HepG2 (cell line): Measurements from ENCODE around the gene RNU2-63P. TPM values are rescaled to one million over a fixed set of nuclear protein-coding genes. Genes with fewer than 3 reads are reported as not detected.

Source experiments
- ARHGAP35 ChIP-seq: sonication (generic); formaldehyde crosslinking; IDR thresholded peaks from 2 replicates; pipeline ENCODE4 v1.9.0; 2022; ENCODE audit warnings: mild to moderate bottlenecking, inconsistent platforms, moderate library complexity, missing genetic modification reagents, borderline replicate concordance
- BCL6 ChIP-seq: IDR thresholded peaks from 2 replicates; pipeline ENCODE4 v1.6.1; 2016; ENCODE audit warnings: missing genetic modification reagents, missing compliant biosample characterization
- EHMT2 ChIP-seq: fragments of 200-600 bp; sonication (generic); IDR thresholded peaks from 2 replicates; pipeline ENCODE4 v1.7.0; 2017; ENCODE audit warnings: antibody characterized with exemption, low read depth, low read length, borderline replicate concordance
- EP300 ChIP-seq, 3 experiments: sonication (generic) in 1 of 3; formaldehyde crosslinking in 1 of 3; IDR thresholded peaks; 2 replicates each; pipeline versions ENCODE4 v1.5.1 to v1.6.1; 2011 to 2020; ENCODE audit warnings: low read depth in 2 of 3, low read length in 2 of 3, borderline replicate concordance in 1 of 3, improper control_type of control experiment in 1 of 3, mild to moderate bottlenecking in 1 of 3, missing genetic modification reagents in 1 of 3, moderate library complexity in 1 of 3
- FOXK1 ChIP-seq: sonication (generic); formaldehyde crosslinking; IDR thresholded peaks from 2 replicates; pipeline ENCODE4 v1.4.0; 2020; ENCODE audit warnings: low read depth, missing genetic modification reagents, borderline replicate concordance
- MAFG ChIP-seq: sonication (generic); formaldehyde crosslinking; IDR thresholded peaks from 2 replicates; pipeline ENCODE4 v1.5.1; 2020; ENCODE audit warnings: mild to moderate bottlenecking, missing genetic modification reagents
- NCOA2 ChIP-seq: sonication (generic); formaldehyde crosslinking; IDR thresholded peaks from 2 replicates; pipeline ENCODE4 v1.8.0; 2022; ENCODE audit warnings: inconsistent platforms
- NFATC3 ChIP-seq: sonication (generic); formaldehyde crosslinking; IDR thresholded peaks from 2 replicates; pipeline ENCODE4 v1.5.1; 2020; ENCODE audit warnings: mild to moderate bottlenecking, missing genetic modification reagents
- RAD21 ChIP-seq: fragments of 450-650 bp; formaldehyde crosslinking; IDR thresholded peaks from 2 replicates; pipeline ENCODE4 v1.5.0; 2020; ENCODE audit warnings: mild to moderate bottlenecking
- RBM22 ChIP-seq: fragments of 200-400 bp; formaldehyde crosslinking; optimal IDR thresholded peaks from 2 replicates; pipeline ENCODE3; 2017; ENCODE audit warnings: mild to moderate bottlenecking, low read length, moderate library complexity
- SP1 ChIP-seq, 2 experiments: fragments of 450-650 bp in 1 of 2; sonication (generic) in 1 of 2; formaldehyde crosslinking in 1 of 2; IDR thresholded peaks; 2 replicates each; pipeline versions ENCODE4 v1.4.0 to v1.6.1; 2016 to 2020; ENCODE audit warnings: missing genetic modification reagents in 1 of 2
- TCF7 ChIP-seq: sonication (generic); IDR thresholded peaks from 2 replicates; pipeline ENCODE4 v1.6.1; 2016; ENCODE audit warnings: antibody characterized with exemption, low read depth
- YY1 ChIP-seq: IDR thresholded peaks from 2 replicates; pipeline ENCODE4 v1.6.1; 2011; ENCODE audit warnings: low read length, low read depth, moderate library complexity, mild to moderate bottlenecking; ENCODE audit not compliant: insufficient read depth, insufficient replicate concordance
- ZBTB7A ChIP-seq: sonication (generic); formaldehyde crosslinking; IDR thresholded peaks from 2 replicates; pipeline ENCODE4 v1.8.0; 2022; ENCODE audit warnings: mild to moderate bottlenecking, missing genetic modification reagents
- ZFP82 ChIP-seq: sonication (generic); formaldehyde crosslinking; IDR thresholded peaks from 2 replicates; pipeline ENCODE4 v1.5.1; 2020; ENCODE audit warnings: mild to moderate bottlenecking, missing genetic modification reagents, borderline replicate concordance
- ZNF251 ChIP-seq: sonication (generic); formaldehyde crosslinking; IDR thresholded peaks from 2 replicates; pipeline ENCODE4 v1.9.0; 2021; ENCODE audit warnings: mild to moderate bottlenecking, missing genetic modification reagents
- ZNF260 ChIP-seq: sonication (generic); formaldehyde crosslinking; IDR thresholded peaks from 2 replicates; pipeline ENCODE4 v1.4.0; 2020; ENCODE audit warnings: missing genetic modification reagents, low read depth, mild to moderate bottlenecking, borderline replicate concordance
- ZNF30 ChIP-seq: sonication (generic); formaldehyde crosslinking; IDR thresholded peaks from 2 replicates; pipeline ENCODE4 v1.5.0; 2020; ENCODE audit warnings: mild to moderate bottlenecking, missing genetic modification reagents
- ZNF512B ChIP-seq: sonication (generic); formaldehyde crosslinking; IDR thresholded peaks from 2 replicates; pipeline ENCODE4 v1.5.1; 2020; ENCODE audit warnings: missing genetic modification reagents, mild to moderate bottlenecking, borderline replicate concordance
- ZNF614 ChIP-seq: IDR thresholded peaks from 2 replicates; pipeline ENCODE4 v1.6.1; 2018; ENCODE audit warnings: missing biosample characterization, missing genetic modification reagents, inconsistent platforms, borderline replicate concordance
- ZNF75D ChIP-seq: sonication (generic); formaldehyde crosslinking; IDR thresholded peaks from 2 replicates; pipeline ENCODE4 v1.8.1; 2023; ENCODE audit warnings: missing genetic modification reagents, mild to moderate bottlenecking, borderline replicate concordance
- ZSCAN25 ChIP-seq: sonication (generic); formaldehyde crosslinking; IDR thresholded peaks from 2 replicates; pipeline ENCODE4 v1.8.0; 2022; ENCODE audit warnings: mild to moderate bottlenecking, missing genetic modification reagents
- polyA plus RNA-seq, 8 experiments: library from polyadenylated mRNA; depleted of rRNA in 3 of 8; stranded (reverse) in 7 of 8; unstranded in 1 of 8; fragments of >200 nt; fragmentation: Illumina TruSeq in 4 of 8; extraction: Trizol in 4 of 8; gene quantifications; 2 replicates each; pipeline versions ENCODE4 v1.2.1 to v1.2.3, GENCODE V29; 2011 to 2016; ENCODE audit warnings: low read depth in 4 of 8, missing spikeins in 1 of 8, mixed read lengths in 1 of 8; ENCODE audit not compliant: insufficient read depth in 1 of 8
- total RNA-seq, 5 experiments: library from RNA; depleted of rRNA; stranded (reverse); fragments of >200 nt; fragmentation: Illumina TruSeq; extraction: Trizol; gene quantifications; 2 replicates each; pipeline ENCODE4 v1.2.3, GENCODE V29; 2016; ENCODE audit warnings: low read depth in 1 of 5
- TF ChIP-seq, protein P1 (sequence below): sonication (generic); formaldehyde crosslinking; IDR thresholded peaks from 2 replicates; pipeline ENCODE4 v1.4.0; 2020; ENCODE audit warnings: mild to moderate bottlenecking, missing genetic modification reagents
- TF ChIP-seq, protein P2 (sequence below): sonication (generic); formaldehyde crosslinking; IDR thresholded peaks from 2 replicates; pipeline ENCODE4 v1.5.1; 2020; ENCODE audit warnings: mild to moderate bottlenecking, moderate library complexity, missing genetic modification reagents

The RNU2-63P gene
- total and polyA plus RNA-seq, 2 of the 13 experiments (the other 11 are each of a cell fraction or from before 2014, with no cell fraction given) = 6.8 TPM; not detected in 1

- TF ChIP-seq RBM22 (no peak), ZNF260 (CRISPR knock-in tag) (no peak), YY1 (peak; percentile 93), TCF7 (no peak), FOXK1 (CRISPR knock-in tag) (0 out of 2 replicates have a peak, but pooled peaks have one; percentile 44), BCL6 (CRISPR knock-in tag) (peak; percentile 51), SP1 (IDR thresholded peaks at IDR 0.05) (no peak), SP1 (CRISPR knock-in tag; IDR thresholded peaks at IDR 0.05) (peak; percentile 14), NFATC3 (CRISPR knock-in tag) (0 out of 2 replicates have a peak, but pooled peaks have one; percentile 61), ZNF30 (no peak; the same call in 1 of the 2 replicates), RAD21 (peak; percentile 80), MAFG (CRISPR knock-in tag) (no peak), ZNF614 (CRISPR knock-in tag) (peak; percentile 32; the same call in 1 of the 2 replicates), ZNF75D (CRISPR knock-in tag) (0 out of 2 replicates have a peak, but pooled peaks have one; percentile 64), EHMT2 (peak; percentile 24; the same call in 1 of the 2 replicates), ZNF512B (CRISPR knock-in tag) (no peak), ARHGAP35 (CRISPR knock-in tag) (no peak), ZNF251 (CRISPR knock-in tag) (peak; percentile 44; the same call in 1 of the 2 replicates), NCOA2 (CRISPR knock-in tag) (peak; percentile 15), ZFP82 (CRISPR knock-in tag) (peak; percentile 97; the same call in 1 of the 2 replicates), ZSCAN25 (peak; percentile 71; the same call in 1 of the 2 replicates), ZBTB7A (CRISPR knock-in tag) (no peak; the same call in 1 of the 2 replicates), EP300 (IDR thresholded peaks at IDR 0.05; ENCODE audit: low read depth in 2 of 2, low read length in 2 of 2) (no peak), EP300 (CRISPR knock-in tag; IDR thresholded peaks at IDR 0.05; ENCODE audit: borderline replicate concordance) (peak; percentile 40; the same call in 1 of the 2 replicates)
- TF ChIP-seq, protein P1, sequence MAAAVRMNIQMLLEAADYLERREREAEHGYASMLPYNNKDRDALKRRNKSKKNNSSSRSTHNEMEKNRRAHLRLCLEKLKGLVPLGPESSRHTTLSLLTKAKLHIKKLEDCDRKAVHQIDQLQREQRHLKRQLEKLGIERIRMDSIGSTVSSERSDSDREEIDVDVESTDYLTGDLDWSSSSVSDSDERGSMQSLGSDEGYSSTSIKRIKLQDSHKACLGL (CRISPR knock-in tag) = peak; percentile 69; the same call in 1 of the 2 replicates
- TF ChIP-seq, protein P2, sequence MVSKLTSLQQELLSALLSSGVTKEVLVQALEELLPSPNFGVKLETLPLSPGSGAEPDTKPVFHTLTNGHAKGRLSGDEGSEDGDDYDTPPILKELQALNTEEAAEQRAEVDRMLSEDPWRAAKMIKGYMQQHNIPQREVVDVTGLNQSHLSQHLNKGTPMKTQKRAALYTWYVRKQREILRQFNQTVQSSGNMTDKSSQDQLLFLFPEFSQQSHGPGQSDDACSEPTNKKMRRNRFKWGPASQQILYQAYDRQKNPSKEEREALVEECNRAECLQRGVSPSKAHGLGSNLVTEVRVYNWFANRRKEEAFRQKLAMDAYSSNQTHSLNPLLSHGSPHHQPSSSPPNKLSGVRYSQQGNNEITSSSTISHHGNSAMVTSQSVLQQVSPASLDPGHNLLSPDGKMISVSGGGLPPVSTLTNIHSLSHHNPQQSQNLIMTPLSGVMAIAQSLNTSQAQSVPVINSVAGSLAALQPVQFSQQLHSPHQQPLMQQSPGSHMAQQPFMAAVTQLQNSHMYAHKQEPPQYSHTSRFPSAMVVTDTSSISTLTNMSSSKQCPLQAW (CRISPR knock-in tag) = peak; percentile 69; the same call in 1 of the 2 replicates
These were observed 39.2 kb upstream of the RNU2-63P start, which contains the start of gene KRCC1 (continued) for GRCh38 chr2:88055371-88056128.
